ENCODE results near the gene COL6A1. TPM values are rescaled to one million over a fixed set of nuclear protein-coding genes. Genes with fewer than 3 reads are reported as not detected.

COL6A1 gene
- total RNA-seq, 1 donor from 2014 or later = 611 TPM

DNA sequence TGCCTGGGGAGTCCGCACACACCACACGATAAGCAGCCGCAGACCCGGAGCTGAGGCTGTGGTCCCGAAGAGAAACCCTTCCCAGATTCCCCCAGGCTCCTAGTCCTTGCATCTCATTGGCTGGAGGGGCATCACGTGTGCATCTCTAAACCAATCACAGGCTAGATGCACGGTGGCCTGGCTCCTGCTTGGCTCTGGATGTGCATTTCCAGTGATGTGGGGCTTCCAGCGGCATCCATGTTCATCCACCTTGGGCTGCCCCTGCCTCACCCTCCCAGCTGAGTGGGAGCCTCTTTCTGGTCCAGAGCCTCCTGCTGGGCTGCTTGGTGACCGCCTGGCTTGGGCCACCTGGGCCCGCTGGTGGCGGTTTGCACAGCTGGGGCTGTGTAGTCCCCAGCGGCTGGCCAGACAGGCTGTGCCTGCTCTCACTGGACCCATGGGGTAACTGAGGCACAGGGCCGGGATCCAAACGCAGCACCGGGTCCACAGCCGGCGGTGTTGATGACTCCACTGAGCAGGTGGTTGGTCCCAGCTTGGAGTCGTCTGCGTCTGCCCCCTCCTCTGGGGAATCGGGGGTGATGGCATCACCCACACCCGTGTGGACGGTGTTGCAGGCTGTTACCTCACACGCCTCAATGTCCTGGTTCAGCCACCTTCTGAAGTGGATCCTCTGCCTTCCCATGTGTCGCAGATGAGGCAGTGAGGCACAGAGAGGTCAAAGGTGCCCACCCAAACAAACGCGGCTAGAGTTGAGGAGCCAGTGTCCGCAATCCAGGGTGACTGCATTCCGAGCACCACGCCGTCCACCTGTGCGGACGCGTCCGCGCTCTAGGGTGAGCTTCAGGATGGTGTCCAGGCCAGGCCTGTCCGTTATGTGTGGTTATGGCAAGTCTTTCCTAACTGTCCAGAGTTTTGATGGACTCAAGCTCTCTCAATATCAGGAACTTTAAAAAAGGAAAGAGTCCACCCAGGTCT, 41.3 kb downstream of the COL6A1 start:
- TF ChIP-seq, protein P1, sequence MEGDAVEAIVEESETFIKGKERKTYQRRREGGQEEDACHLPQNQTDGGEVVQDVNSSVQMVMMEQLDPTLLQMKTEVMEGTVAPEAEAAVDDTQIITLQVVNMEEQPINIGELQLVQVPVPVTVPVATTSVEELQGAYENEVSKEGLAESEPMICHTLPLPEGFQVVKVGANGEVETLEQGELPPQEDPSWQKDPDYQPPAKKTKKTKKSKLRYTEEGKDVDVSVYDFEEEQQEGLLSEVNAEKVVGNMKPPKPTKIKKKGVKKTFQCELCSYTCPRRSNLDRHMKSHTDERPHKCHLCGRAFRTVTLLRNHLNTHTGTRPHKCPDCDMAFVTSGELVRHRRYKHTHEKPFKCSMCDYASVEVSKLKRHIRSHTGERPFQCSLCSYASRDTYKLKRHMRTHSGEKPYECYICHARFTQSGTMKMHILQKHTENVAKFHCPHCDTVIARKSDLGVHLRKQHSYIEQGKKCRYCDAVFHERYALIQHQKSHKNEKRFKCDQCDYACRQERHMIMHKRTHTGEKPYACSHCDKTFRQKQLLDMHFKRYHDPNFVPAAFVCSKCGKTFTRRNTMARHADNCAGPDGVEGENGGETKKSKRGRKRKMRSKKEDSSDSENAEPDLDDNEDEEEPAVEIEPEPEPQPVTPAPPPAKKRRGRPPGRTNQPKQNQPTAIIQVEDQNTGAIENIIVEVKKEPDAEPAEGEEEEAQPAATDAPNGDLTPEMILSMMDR (IDR thresholded peaks at IDR 0.05; ENCODE audit: unreplicated experiment) = no peak
- H3K9me3 Mint-ChIP-seq = no peaks in the 10 kb centered on the region
- peaks cover 39% of the 10 kb centered on the region for H3K4me1 Mint-ChIP-seq
- no peaks in the 10 kb centered on the region for H3K36me3 Mint-ChIP-seq
- H3K4me3 Mint-ChIP-seq = no peak overlapping the region
- peak in 1 of 2 experiments; percentile 20 for DNase-seq (ENCODE audit: low spot score in 2 of 2, unreplicated experiment in 2 of 2)
- no peaks in the 10 kb centered on the region for H3K27me3 Mint-ChIP-seq (ENCODE audit: low read depth)
- H3K27ac Mint-ChIP-seq = peak overlapping the region; percentile 97

DNA sequence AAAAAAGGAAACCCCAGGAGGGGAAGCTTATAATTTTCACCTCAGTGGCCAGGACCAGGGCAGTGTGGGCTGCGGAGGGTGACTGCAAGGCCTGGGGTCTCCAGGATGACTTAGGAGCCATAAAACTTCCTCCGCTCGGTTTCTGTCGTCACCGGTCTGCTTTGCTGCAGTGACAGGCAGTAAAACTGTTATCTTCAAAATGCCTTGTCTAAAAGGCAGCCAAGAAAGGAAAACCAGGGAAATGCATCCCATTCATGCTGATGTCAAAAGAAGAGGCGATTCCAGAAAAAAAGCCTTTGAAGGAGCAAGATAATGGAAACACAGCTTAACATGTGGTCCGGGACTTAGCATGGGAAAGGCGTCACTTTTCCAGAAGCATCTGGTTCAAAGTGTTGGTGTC, 42.0 kb downstream of the COL6A1 start:
- Mint-ChIP-seq H3K27me3 (ENCODE audit: low read depth) (no peaks in the 10 kb centered on the region), H3K9me3 (no peaks in the 10 kb centered on the region), H3K4me3 (no peak overlapping the region), H3K27ac (peak overlapping the region; percentile 97), H3K36me3 (no peaks in the 10 kb centered on the region), H3K4me1 (peaks cover 44% of the 10 kb centered on the region)
- TF ChIP-seq, protein P1 (IDR thresholded peaks at IDR 0.05; ENCODE audit: unreplicated experiment) = no peak
- DNase-seq (ENCODE audit: low spot score in 2 of 2, unreplicated experiment in 2 of 2) = peak in 1 of 2 experiments; percentile 25

DNA sequence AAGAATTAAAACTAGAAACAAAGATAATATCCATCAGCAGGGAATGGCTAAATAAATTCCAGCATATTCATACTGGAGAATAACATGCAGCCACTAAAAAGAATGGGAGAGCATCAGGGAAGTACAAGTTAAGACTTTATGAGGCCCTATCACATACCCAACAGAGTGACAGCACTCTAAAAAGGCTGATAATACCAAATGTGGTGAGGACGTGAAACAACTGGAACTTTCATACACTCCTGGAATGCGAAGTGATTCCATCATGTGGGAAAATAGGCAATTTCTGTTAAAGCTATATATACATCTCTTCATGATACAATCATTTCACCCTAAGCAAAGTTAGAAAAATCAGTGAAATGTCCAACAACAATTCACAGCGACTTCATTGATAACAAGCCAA, 42.6 kb downstream of the COL6A1 start:
- Mint-ChIP-seq H3K27ac (peak overlapping the region; percentile 97), H3K27me3 (ENCODE audit: low read depth) (no peaks in the 10 kb centered on the region)

DNA sequence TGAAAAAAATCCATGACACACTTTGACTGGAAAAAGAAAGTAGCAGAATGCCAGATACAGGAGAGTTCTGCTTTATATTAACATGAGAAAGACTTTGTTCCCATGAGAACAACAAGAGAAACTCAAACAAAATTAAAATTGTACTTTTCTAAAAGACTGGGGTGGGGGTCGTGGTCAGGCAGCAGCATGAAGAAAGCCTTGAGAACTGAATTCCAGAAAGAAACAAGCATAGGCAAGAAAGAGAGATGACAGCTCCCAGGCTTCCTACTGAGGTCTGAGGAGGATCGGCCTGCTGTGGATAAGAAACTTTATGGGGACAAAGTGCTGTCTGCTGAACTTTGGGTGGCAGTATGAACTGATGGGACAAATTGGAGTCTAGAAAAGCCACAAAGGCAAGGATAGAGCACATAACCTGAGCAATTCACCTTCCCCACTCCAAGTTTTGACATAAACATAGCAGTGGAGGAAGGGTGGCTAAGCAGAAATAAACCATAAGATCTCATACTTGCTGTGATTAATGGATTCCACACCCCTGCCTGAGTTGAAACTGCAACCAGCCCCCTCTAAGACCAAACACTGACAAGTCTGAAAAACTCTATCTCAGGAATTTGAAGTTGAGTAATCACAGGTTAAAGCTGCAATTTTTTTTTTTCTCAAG, 43.7 kb downstream of the COL6A1 start:
- peaks cover 4% of the 10 kb centered on the region for H3K36me3 Mint-ChIP-seq
- no peak for DNase-seq (ENCODE audit: low spot score in 2 of 2, unreplicated experiment in 2 of 2)
- TF ChIP-seq, protein P1 (IDR thresholded peaks at IDR 0.05; ENCODE audit: unreplicated experiment) = no peak
- peaks cover 45% of the 10 kb centered on the region for H3K4me1 Mint-ChIP-seq
- peak overlapping the region; percentile 32 for H3K4me3 Mint-ChIP-seq
- H3K27ac Mint-ChIP-seq = peak overlapping the region; percentile 97
- H3K9me3 Mint-ChIP-seq = peaks cover 15% of the 10 kb centered on the region
- no peaks in the 10 kb centered on the region for H3K27me3 Mint-ChIP-seq (ENCODE audit: low read depth)

More for the DNA sequence above, 42.6 kb downstream of the COL6A1 start:
- Mint-ChIP-seq H3K9me3 (peaks cover 4% of the 10 kb centered on the region), H3K36me3 (peaks cover 2% of the 10 kb centered on the region), H3K4me1 (peaks cover 48% of the 10 kb centered on the region), H3K4me3 (no peak overlapping the region)
- DNase-seq (ENCODE audit: low spot score in 2 of 2, unreplicated experiment in 2 of 2) = no peak
- TF ChIP-seq, protein P1 (IDR thresholded peaks at IDR 0.05; ENCODE audit: unreplicated experiment) = no peak

DNA sequence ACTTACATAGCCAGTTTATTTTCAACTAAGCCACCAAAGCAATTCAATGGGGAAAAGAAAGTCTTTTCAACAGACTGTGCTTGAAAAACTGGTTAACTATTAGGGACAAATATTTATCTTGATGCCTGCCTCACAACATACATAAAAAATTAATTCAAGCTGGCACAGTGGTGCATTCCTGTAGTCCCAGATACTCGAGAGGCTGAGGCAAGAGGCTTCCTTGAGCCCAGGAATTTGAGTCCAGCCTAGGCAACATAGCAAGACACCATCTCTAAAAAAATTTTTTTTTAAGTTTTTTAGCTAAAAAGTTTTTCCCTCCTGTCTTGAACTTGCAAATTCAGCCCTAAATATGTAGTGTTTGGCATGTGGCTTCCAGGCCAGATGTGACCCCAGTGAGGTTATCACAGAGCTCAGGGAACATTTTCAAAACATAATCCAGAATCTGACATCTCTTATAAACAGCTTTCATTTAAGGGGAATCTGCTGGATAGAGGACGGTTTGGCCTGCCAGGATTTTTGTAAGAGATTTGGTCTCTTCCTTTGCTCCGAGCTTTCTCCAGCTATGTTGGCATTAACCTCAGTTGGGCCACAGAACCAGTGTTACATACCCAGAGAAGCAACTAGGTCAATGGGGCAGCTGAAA, 46.4 kb downstream of the COL6A1 start:
- Mint-ChIP-seq H3K4me3 (no peak overlapping the region), H3K9me3 (peaks cover 21% of the 10 kb centered on the region), H3K27ac (peak overlapping the region; percentile 90), H3K4me1 (peaks cover 42% of the 10 kb centered on the region), H3K27me3 (ENCODE audit: low read depth) (no peaks in the 10 kb centered on the region), H3K36me3 (peaks cover 4% of the 10 kb centered on the region)
- no peak for DNase-seq (ENCODE audit: low spot score in 2 of 2, unreplicated experiment in 2 of 2)
- TF ChIP-seq, protein P1 (IDR thresholded peaks at IDR 0.05; ENCODE audit: unreplicated experiment) = no peak

Data from mesothelial cell of epicardium (in vitro differentiated cells).